ENCODE measurements around the gene SPNS1.
"Not testable (repeated sequence)": the region's sequence is repeated elsewhere in the genome, so short reads cannot be mapped to it uniquely, and the experiment has no call there.

Gene SPNS1

GRCh38 chr16:28974437-28975157 is at the start of gene SPNS1:
Gene SPNS1, plus strand, starts transcription at chr16:28974778. Its CDS starts 374 bp downstream, at chr16:28975152.
- DNase-seq = peak; percentile 43

GRCh38 chr16:28925386-28926228 is 49.0 kb upstream of the SPNS1 start:
- DNase-seq = no peak

- not testable (repeated sequence) for DNase-seq
Measured at GRCh38 chr16:28926284-28926683, 48.3 kb upstream of the SPNS1 start.

- DNase-seq = no peak
Measured at GRCh38 chr16:28927815-28928214, 46.8 kb upstream of the SPNS1 start.

GRCh38 chr16:28930203-28930602 is 44.4 kb upstream of the SPNS1 start:
- DNase-seq = no peak

GRCh38 chr16:28930652-28931051 is 43.9 kb upstream of the SPNS1 start:
- no peak for DNase-seq

- DNase-seq = no peak
Measured at GRCh38 chr16:28931801-28932225, 42.8 kb upstream of the SPNS1 start, which contains the start of gene CD19. Gene CD19, plus strand, starts transcription at chr16:28931971. Its CDS starts 30 bp downstream, at chr16:28932001.

- no peak for DNase-seq
Measured at GRCh38 chr16:28932339-28933141, 42.0 kb upstream of the SPNS1 start.

- DNase-seq = no peak
Measured at GRCh38 chr16:28933171-28933570, 41.4 kb upstream of the SPNS1 start.

- no peak for DNase-seq
Measured at GRCh38 chr16:28935346-28935745, 39.2 kb upstream of the SPNS1 start.

GRCh38 chr16:28935924-28936783 is 38.4 kb upstream of the SPNS1 start:
- no peak for DNase-seq

- no peak for DNase-seq
Measured at GRCh38 chr16:28936784-28937155, 37.8 kb upstream of the SPNS1 start.

- DNase-seq = no peak
Measured at GRCh38 chr16:28937222-28937876, 37.2 kb upstream of the SPNS1 start.

- DNase-seq = no peak
Measured at GRCh38 chr16:28938721-28939120, 35.9 kb upstream of the SPNS1 start.

GRCh38 chr16:28939825-28940224 is 34.8 kb upstream of the SPNS1 start:
- not testable (repeated sequence) for DNase-seq

- DNase-seq = no peak
Measured at GRCh38 chr16:28943281-28943680, 31.3 kb upstream of the SPNS1 start.

- no peak for DNase-seq
Measured at GRCh38 chr16:28946681-28947080, 27.9 kb upstream of the SPNS1 start.

GRCh38 chr16:28950648-28951409 is 23.7 kb upstream of the SPNS1 start, which contains the start of gene NFATC2IP:
Gene NFATC2IP, plus strand, starts transcription at chr16:28950937. Its CDS starts 75 bp downstream, at chr16:28951012.
- peak; percentile 95 for DNase-seq

GRCh38 chr16:28951410-28951943 is 23.1 kb upstream of the SPNS1 start:
- no peak for DNase-seq

- no peak for DNase-seq
Measured at GRCh38 chr16:28958216-28958615, 16.4 kb upstream of the SPNS1 start.
